Measurements from ENCODE around the gene ROM1.
A peak's percentile ranks its signal among the peaks of the same experiment; 100 is the strongest.
"Not testable (repeated sequence)": the region's sequence is repeated elsewhere in the genome, so short reads cannot be mapped to it uniquely, and the experiment has no call there.

ROM1 gene

GRCh38 chr11:62646825-62647608 is 34.0 kb downstream of the ROM1 start:
- no peak for TF ChIP-seq CTCF (IDR thresholded peaks at IDR 0.05; ENCODE audit: low read depth, low read length)
- H3K4me3 ChIP-seq (ENCODE audit: low read depth, low read length), result no peak overlapping the region

GRCh38 chr11:62647609-62648005 is 34.5 kb downstream of the ROM1 start:
- no peak for TF ChIP-seq CTCF (IDR thresholded peaks at IDR 0.05; ENCODE audit: low read depth, low read length)
- H3K4me3 ChIP-seq (ENCODE audit: low read depth, low read length), result no peak overlapping the region

- TF ChIP-seq CTCF (IDR thresholded peaks at IDR 0.05; ENCODE audit: low read depth, low read length), result no peak
- H3K4me3 ChIP-seq (ENCODE audit: low read depth, low read length), result no peak overlapping the region
Measured at GRCh38 chr11:62648185-62648966, 35.3 kb downstream of the ROM1 start.

GRCh38 chr11:62648967-62649364 is 35.9 kb downstream of the ROM1 start:
- H3K4me3 ChIP-seq (ENCODE audit: low read depth, low read length), result no peak overlapping the region
- no peak for TF ChIP-seq CTCF (IDR thresholded peaks at IDR 0.05; ENCODE audit: low read depth, low read length)

DNA sequence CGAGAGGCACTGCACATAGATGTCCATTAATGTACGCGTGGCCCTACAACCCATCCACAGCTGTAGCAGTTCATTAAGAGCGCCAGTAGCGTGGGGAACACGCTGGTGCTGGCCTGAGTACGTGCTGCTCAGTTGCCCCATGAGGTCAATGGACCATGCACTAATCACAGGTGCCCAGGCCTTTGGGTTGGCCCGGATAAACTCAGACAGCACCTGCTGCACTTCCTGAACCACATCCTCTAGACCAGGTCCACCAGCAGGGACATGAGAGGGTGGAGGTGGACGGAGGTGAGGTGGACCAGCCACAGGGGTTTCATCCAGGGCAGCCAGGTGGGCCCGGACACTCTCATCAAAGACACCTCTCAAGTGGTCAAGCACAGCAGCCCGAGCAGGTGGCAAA is 36.4 kb downstream of the ROM1 start:
- no peak for TF ChIP-seq CTCF (IDR thresholded peaks at IDR 0.05; ENCODE audit: low read depth, low read length)

GRCh38 chr11:62650283-62650682 is 37.2 kb downstream of the ROM1 start:
- not testable (repeated sequence) for H3K4me3 ChIP-seq (ENCODE audit: low read depth, low read length)

More for the DNA sequence above, 36.4 kb downstream of the ROM1 start:
- H3K4me3 ChIP-seq (ENCODE audit: low read depth, low read length), result no peak overlapping the region

DNA sequence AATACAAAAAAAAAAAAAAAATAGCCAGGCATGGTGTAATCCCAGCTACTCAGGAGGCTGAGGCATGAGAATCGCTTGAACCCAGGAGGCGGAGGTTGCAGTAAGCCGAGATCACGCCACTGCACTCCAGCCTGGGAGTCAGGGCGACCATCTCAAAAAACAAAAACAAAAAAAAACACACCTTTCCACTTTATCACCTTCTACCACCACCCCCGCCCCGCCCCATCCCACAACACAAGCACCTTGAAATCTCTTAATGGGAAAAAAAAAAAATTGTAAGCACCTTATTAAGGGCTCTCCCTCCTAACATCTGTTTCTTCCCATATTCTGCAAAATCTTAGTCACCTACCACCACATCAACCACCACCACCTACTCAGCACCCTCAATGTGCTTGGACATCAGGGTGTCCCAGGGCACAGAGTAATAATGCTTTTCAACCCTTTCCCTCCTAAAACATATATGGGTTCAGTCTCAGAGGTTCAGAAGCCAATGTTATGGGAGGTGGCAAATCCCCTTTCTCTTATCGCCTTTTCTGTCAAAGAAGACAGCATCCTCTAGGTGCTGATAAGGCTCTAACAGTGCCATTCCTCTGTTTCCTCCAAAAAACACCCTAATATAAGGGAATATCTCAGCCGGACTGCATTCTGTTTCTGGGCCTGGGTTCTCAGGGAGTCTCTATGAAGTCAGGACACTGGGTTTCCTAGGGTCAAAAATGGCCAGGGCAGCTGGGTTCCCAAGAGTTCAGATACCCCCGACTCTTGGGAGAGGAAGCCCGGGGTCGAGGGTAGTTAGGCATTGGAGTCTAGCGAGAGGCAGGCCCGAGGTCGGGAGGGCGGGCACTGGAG is 39.3 kb downstream of the ROM1 start:
- peak overlapping the region; percentile 96 for H3K4me3 ChIP-seq (ENCODE audit: low read depth, low read length)
- TF ChIP-seq CTCF (IDR thresholded peaks at IDR 0.05; ENCODE audit: low read depth, low read length), result no peak

Measured in WI38 (cell line).